GM12878 (cell line): ENCODE data around the gene RNF169. TPM values are rescaled to one million over a fixed set of nuclear protein-coding genes. Genes with fewer than 3 reads are reported as not detected.

Experiments
- ATAC-seq: fragments of 200-7000 bp; cut with Tn5 transposase; 3 replicates; pipeline ENCODE4 v1.9.1; 2020; ENCODE audit warnings: mild to moderate bottlenecking, moderate library complexity
- BruUV-seq: library from RNA; stranded (reverse); fragments of 400-500 nt; replicated peaks from 2 replicates; lab custom pipeline; 2021; lab: Mats Ljungman, UMichigan
- CTCF ChIA-PET: fragments of 300-600 bp; sonication (Branson Sonifier 250); formaldehyde crosslinking; extraction: SDS; loops from one replicate; lab custom pipeline; 2021; ENCODE audit warnings: inconsistent platforms; lab: Yijun Ruan, JAX
- POLR2A ChIA-PET: fragments of 350-600 bp; formaldehyde crosslinking; extraction: SDS; loops from one replicate; lab custom pipeline; 2021; ENCODE audit warnings: inconsistent platforms; lab: Charles Lee
- RAD21 ChIA-PET: fragments of 300-600 bp; sonication (Branson Sonifier 250); formaldehyde crosslinking; loops from one replicate; lab custom pipeline; 2023; ENCODE audit warnings: antibody characterized with exemption; ENCODE audit not compliant: unreplicated experiment; lab: Charles Lee
- SMC1A ChIA-PET: fragments of 300-600 bp; sonication (Branson Sonifier 250); formaldehyde crosslinking; loops from one replicate; lab custom pipeline; 2023; ENCODE audit not compliant: unreplicated experiment, uncharacterized antibody; lab: Charles Lee
- DNase-seq: peaks from one replicate; pipeline ENCODE4 v3.0.0-alpha.2; 2011; ENCODE audit warnings: low read depth, low spot score
- FAIRE-seq: peaks from 3 replicates; lab custom pipeline; 2011; peaks lifted over from hg19 to GRCh38; lab: Jason Lieb, UNC
- H2AFZ ChIP-seq: 2 replicates; pipeline ENCODE4 v1.6.0; 2011; ENCODE audit warnings: low read depth, low read length, control low read depth; ENCODE audit not compliant: control insufficient read depth
- H3K27ac ChIP-seq: 2 replicates; pipeline ENCODE4 v1.5.1; 2011; ENCODE audit warnings: control low read depth; ENCODE audit not compliant: control insufficient read depth, insufficient read depth
- H3K27me3 ChIP-seq, 2 experiments: replicated peaks in 1 of 2; 2 replicates each; pipeline versions ENCODE4 v1.6.0 to v1.6.1; 2011; ENCODE audit warnings: low read length in 1 of 2; ENCODE audit not compliant: control insufficient read depth in 2 of 2, insufficient read depth in 2 of 2
- H3K36me3 ChIP-seq, 2 experiments: 2 replicates each; pipeline ENCODE4 v1.5.1; 2011; ENCODE audit warnings: low read length in 1 of 2; ENCODE audit not compliant: control insufficient read depth in 2 of 2, insufficient read depth in 2 of 2
- H3K4me1 ChIP-seq: 2 replicates; pipeline ENCODE4 v1.6.1; 2011; ENCODE audit warnings: mild to moderate bottlenecking, low read length, moderate library complexity, mixed read lengths; ENCODE audit not compliant: control insufficient read depth, insufficient read depth
- H3K4me2 ChIP-seq: 2 replicates; pipeline ENCODE4 v1.6.0; 2011; ENCODE audit warnings: control low read depth; ENCODE audit not compliant: control insufficient read depth, insufficient read depth
- H3K4me3 ChIP-seq: fragments of 200-600 bp; sonication (generic); 2 replicates; pipeline ENCODE4 v1.5.1; 2016
- H3K79me2 ChIP-seq: 2 replicates; pipeline ENCODE4 v1.6.0; 2011; ENCODE audit warnings: low read length; ENCODE audit not compliant: control insufficient read depth, insufficient read depth
- H3K9ac ChIP-seq: 2 replicates; pipeline ENCODE4 v1.8.0; 2011; ENCODE audit warnings: low read length, control low read depth, mixed read lengths; ENCODE audit not compliant: control insufficient read depth, insufficient read depth
- H3K9me3 ChIP-seq: replicated peaks from 3 replicates; pipeline ENCODE4 v1.5.1; 2011; ENCODE audit warnings: mild to moderate bottlenecking, low read length; ENCODE audit not compliant: control insufficient read depth, insufficient read depth
- H4K20me1 ChIP-seq: 2 replicates; pipeline ENCODE4 v1.6.0; 2011; ENCODE audit not compliant: control insufficient read depth, insufficient read depth
- BCL11A ChIP-seq: IDR thresholded peaks from 2 replicates; pipeline ENCODE4 v1.6.1; 2011; ENCODE audit warnings: low read depth, low read length
- BHLHE40 ChIP-seq, 2 experiments: fragments of 450-650 bp in 1 of 2; IDR thresholded peaks; 2 replicates each; pipeline ENCODE4 v1.6.1; 2011 to 2017; ENCODE audit warnings: low read depth in 2 of 2, borderline replicate concordance in 1 of 2, improper control_type of control experiment in 1 of 2, low read length in 1 of 2, mild to moderate bottlenecking in 1 of 2
- CBFB ChIP-seq: IDR thresholded peaks from 2 replicates; pipeline ENCODE4 v1.6.1; 2016; ENCODE audit warnings: antibody characterized with exemption, low read depth
- GABPA ChIP-seq: IDR thresholded peaks from 2 replicates; pipeline ENCODE4 v1.6.1; 2014; ENCODE audit warnings: antibody characterized with exemption, low read depth, mild to moderate bottlenecking, inconsistent platforms
- HSF1 ChIP-seq: fragments of 150-350 bp; IDR thresholded peaks from 2 replicates; pipeline ENCODE4 v1.6.1; 2014; ENCODE audit warnings: mild to moderate bottlenecking, low read depth, low read length
- IRF3 ChIP-seq: fragments of 450-650 bp; IDR thresholded peaks from 2 replicates; pipeline ENCODE4 v1.6.1; 2014; ENCODE audit warnings: mild to moderate bottlenecking
- MEF2A ChIP-seq: IDR thresholded peaks from 2 replicates; pipeline ENCODE4 v1.6.1; 2011; ENCODE audit warnings: low read depth, mild to moderate bottlenecking, low read length, moderate library complexity; ENCODE audit not compliant: insufficient read depth
- MLLT1 ChIP-seq: fragments of 450-650 bp; IDR thresholded peaks from 2 replicates; pipeline ENCODE4 v1.6.1; 2016; ENCODE audit warnings: mild to moderate bottlenecking
- ZSCAN29 ChIP-seq: fragments of 450-650 bp; IDR thresholded peaks from 2 replicates; pipeline ENCODE4 v1.6.1; 2017; ENCODE audit warnings: mild to moderate bottlenecking, moderate library complexity
- WGBS: methylation state at CpG from one replicate; pipeline ENCODE4 v1.1.6; 2016; ENCODE audit warnings: low lambda C conversion rate; ENCODE audit not compliant: insufficient replicate concordance, insufficient coverage; ENCODE audit errors: missing lambda C conversion rate; 5-methylcytosine and 5-hydroxymethylcytosine counted together
- in situ Hi-C: fragments of 300-500 bp; cut with MboI; formaldehyde crosslinking; loops from 9 replicates; pipeline ENCODE4 v1.14.3; 2018; ENCODE audit warnings: mixed read lengths
- intact Hi-C: fragments of 100-400 bp; cut with micrococcal nuclease; formaldehyde crosslinking; loops from one replicate; pipeline ENCODE4 v1.14.2; 2022; ENCODE audit not compliant: unreplicated experiment
- polyA plus RNA-seq, 11 experiments: library from polyadenylated mRNA; depleted of rRNA in 4 of 11; unstranded in 6 of 11; stranded (reverse) in 5 of 11; fragments of >200 nt; fragmentation: Nextera tagmentation in 4 of 11; fragmentation: Illumina TruSeq in 1 of 11; extraction: Ambion mirVana in 4 of 11; extraction: Trizol in 1 of 11; gene quantifications; 1 replicate in 1 of 11; 2 replicates in 10 of 11; pipeline versions ENCODE4 v1.2.1 to v1.2.3, GENCODE V29; 2011 to 2016; ENCODE audit warnings: inconsistent platforms in 2 of 11, missing spikeins in 2 of 11, low read depth in 1 of 11
- total RNA-seq, 4 experiments: library from RNA; depleted of rRNA in 3 of 4; stranded (reverse); fragments of >200 nt in 3 of 4; fragmentation: Illumina TruSeq in 1 of 4; extraction: Trizol in 1 of 4; gene quantifications; 2 replicates each; pipeline versions ENCODE4 v1.2.1 to v1.2.3, GENCODE V29; 2013 to 2021

RNF169 gene
- total and polyA plus RNA-seq, 10 of the 15 experiments (the other 5 are each of a cell fraction or from before 2014, with no cell fraction given), result 0.32 to 13.2 (median 6.4) TPM

GRCh38 chr11:74734559-74734925 lies 14.1 kb upstream of the RNF169 start:
- in situ Hi-C loops (no loop called here), intact Hi-C loops (no loop called here)
- Histone ChIP-seq H3K27ac (no peak overlapping the region), H3K36me3 (no peaks in the 10 kb centered on the region), H2AFZ (no peak overlapping the region), H3K9me3 (no peaks in the 10 kb centered on the region)
- no peak for ATAC-seq
- WGBS, result 40% methylated on average over 1 of the region's 1 CpG
- TF ChIP-seq CBFB (no peak), ZSCAN29 (no peak), BCL11A (no peak), BHLHE40 (IDR thresholded peaks at IDR 0.05; ENCODE audit: borderline replicate concordance in 1 of 2, low read depth in 2 of 2, low read length in 1 of 2) (no peak), HSF1 (no peak), MLLT1 (no peak), IRF3 (no peak), MEF2A (no peak), GABPA (no peak)
- TF ChIP-seq, all 136 proteins: peak for 0
- no peak for FAIRE-seq
- no peak overlapping the region for H3K4me2 ChIP-seq
- DNase-seq, result no peak
- POLR2A ChIA-PET, result interaction anchor here (0.8 kb wide), 1 partner anchor 10 kb away, joined by 3 read pairs; no protein-coding TSS in a partner anchor
- no peak overlapping the region for H3K4me3 ChIP-seq
- no peaks in the 10 kb centered on the region for H3K79me2 ChIP-seq
- H3K27me3 ChIP-seq, result peaks cover 10 to 17% of the 10 kb centered on the region in 2 experiments
- H3K4me1 ChIP-seq, result no peaks in the 10 kb centered on the region
- BruUV-seq, result no TSS peak
- no peak overlapping the region for H3K9ac ChIP-seq
- H4K20me1 ChIP-seq, result no peaks in the 10 kb centered on the region; the same call in 1 of the 2 replicates
- SMC1A ChIA-PET, result interaction anchor here (0.6 to 1.6 kb wide), 2 partner anchors 9 to 32 kb away, joined by 3 to 5 read pairs; no protein-coding TSS in a partner anchor
- RAD21 ChIA-PET, result interaction anchor here (1.3 kb wide), 1 partner anchor 32 kb away, joined by 3 read pairs; no protein-coding TSS in a partner anchor
- CTCF ChIA-PET, result interaction anchor here (0.7 to 2.4 kb wide), 6 partner anchors 8 to 355 kb away, joined by 3 to 11 read pairs (median 3); no protein-coding TSS in a partner anchor
